Inflammatory macrophage (primary cell): ENCODE measurements around the gene CCDC73.
"Not testable (repeated sequence)": the region's sequence is repeated elsewhere in the genome, so short reads cannot be mapped to it uniquely, and the experiment has no call there.

ENCODE experiments used
- DNase-seq, 2 donors: peaks; one replicate each; pipeline ENCODE4 v3.0.0-alpha.2; 2020 to 2022

Gene CCDC73

DNA sequence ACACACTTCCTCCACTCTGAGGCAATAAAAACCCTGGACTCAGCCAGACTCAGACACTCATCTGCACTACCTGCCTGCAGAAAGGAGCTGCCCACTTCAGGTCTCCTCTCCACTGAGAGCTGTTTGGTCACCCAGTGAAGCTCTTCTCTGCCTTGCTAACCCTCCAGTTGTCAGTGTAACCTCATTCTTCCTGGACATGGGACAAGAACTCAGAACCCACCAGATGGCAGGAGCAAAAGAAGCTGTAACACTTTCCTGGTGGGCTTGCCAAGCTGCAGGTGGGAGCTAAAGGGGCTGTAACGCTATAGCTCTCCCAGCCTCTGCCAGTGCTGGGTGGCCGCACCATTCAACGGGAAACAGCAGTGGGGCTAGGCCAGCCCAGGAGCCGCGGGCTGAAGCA lies 89.7 kb downstream of the CCDC73 start:
- no peak for DNase-seq

DNA sequence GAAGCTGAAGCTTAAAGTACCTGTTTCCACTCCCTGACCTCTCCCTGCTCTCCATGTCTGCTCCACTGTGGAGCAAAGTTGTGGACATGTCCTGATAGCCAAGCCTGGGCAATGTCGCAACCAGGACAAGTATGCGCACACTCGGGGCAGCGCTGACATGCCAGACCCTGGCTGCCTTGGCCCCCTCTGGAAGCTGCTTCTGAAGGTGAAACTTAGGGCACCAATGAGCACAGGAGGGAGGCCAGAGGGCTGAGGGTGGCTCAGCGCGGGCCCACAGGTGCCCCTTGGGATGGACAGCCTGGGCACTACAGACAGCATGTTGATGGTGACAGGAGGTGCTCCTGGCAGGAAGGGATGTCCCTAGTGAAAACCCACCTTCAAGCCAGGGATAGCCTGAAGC lies 90.2 kb downstream of the CCDC73 start:
- DNase-seq, result no peak

- DNase-seq, result peak in 1 of 2 donors; percentile 64
Measured at GRCh38 chr11:32701616-32702015, 92.8 kb downstream of the CCDC73 start.

GRCh38 chr11:32698579-32698978 lies 95.9 kb downstream of the CCDC73 start:
- no peak for DNase-seq

GRCh38 chr11:32671051-32671450 lies 123.4 kb downstream of the CCDC73 start:
- no peak for DNase-seq

DNA sequence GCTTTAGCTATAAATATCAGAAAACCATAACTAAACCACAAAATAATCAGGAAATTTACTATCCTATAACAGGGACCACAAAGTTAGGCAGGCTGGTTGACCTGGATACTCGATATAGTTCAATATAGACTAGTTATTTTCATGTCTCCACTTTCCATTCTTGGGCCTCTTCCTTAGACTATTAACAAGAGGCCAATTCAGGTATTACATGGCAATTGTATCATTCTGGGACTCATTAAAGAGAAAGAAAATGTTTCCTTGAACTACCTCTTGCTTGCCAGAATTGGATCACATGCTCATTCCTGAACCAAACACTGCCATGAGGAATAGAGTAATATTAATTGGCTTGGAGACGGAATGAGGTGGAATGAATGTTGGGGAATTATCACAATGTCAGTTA lies 134.8 kb downstream of the CCDC73 start:
- no peak for DNase-seq

GRCh38 chr11:32658639-32659406 lies 135.6 kb downstream of the CCDC73 start:
- no peak for DNase-seq

DNA sequence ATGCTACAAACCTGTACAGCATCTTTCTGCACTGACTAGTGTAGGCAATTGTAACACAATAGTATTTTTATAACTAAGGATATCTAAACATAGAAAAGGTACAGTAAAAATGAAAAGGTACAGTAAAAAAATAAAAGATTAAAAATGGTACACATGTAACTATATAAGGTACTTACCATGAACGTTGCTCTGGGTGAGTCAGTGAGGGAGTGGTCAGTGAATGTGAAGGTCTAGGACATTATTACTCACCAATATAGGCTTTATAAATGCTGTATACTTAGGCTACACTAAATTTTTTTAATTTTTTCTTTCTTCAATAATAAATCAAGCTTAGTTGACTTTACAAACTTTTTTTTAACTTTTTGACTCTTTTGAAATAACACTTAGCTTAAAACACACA lies 150.9 kb downstream of the CCDC73 start:
- no peak for DNase-seq

- no peak for DNase-seq
Measured at GRCh38 chr11:32641361-32641760, 153.1 kb downstream of the CCDC73 start.

- DNase-seq, result no peak
Measured at GRCh38 chr11:32635819-32636218, 158.6 kb downstream of the CCDC73 start.

DNA sequence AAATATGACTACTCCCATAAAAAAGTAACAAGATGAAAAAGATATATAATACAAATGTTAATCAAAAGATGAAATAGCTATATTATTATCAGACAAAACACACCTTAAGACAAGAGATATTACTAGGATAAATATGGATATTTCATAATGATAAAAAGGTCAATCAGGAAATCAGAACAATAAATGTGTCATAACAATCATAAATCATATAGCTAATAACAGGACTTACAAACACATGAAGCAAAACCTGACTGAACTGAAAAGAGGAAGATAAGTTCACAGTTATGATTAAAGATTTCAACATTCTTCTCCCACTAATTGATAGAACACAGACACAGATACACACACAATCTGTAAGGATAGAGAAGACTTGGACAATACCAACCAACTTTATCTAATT lies 163.6 kb downstream of the CCDC73 start:
- DNase-seq, result no peak

DNA sequence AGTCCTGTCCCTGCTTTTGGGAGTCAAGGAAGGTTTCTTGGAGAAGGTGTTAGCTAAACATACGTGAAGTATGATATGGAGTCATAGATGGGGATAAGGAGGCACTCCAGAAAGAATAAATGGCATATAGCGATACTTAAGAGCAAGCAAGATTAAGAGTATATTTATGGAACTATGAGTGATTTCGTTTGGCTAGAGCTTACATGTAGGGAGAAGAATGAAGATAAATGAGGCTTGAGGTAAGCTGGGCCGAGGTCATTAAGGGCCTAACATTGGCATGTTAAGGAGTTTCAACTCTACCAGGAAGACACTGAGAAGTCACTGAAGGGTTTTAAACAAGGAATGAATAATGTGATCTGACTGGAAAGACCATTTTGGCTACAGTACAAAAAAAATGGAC lies 177.6 kb downstream of the CCDC73 start:
- DNase-seq, result no peak

DNA sequence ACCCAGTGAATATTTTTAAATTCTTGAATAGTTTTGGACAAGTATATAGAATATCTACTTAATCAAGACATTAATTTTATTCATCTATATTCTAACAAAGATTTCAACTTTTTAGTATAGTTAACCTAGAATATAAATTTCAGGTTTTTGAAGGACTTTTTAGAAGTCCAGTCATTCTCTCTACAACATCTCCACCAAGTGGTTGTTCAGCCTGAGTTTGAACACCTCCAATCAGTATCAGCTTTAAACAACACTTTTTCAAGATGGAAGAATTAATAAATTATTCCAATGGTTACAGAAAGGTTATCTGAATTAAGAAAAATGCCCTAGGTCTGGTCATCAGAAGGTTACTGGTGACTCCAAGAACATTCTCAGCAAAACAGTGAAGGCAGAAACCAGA lies 179.0 kb downstream of the CCDC73 start:
- peak; percentile 6 to 21 for DNase-seq

DNA sequence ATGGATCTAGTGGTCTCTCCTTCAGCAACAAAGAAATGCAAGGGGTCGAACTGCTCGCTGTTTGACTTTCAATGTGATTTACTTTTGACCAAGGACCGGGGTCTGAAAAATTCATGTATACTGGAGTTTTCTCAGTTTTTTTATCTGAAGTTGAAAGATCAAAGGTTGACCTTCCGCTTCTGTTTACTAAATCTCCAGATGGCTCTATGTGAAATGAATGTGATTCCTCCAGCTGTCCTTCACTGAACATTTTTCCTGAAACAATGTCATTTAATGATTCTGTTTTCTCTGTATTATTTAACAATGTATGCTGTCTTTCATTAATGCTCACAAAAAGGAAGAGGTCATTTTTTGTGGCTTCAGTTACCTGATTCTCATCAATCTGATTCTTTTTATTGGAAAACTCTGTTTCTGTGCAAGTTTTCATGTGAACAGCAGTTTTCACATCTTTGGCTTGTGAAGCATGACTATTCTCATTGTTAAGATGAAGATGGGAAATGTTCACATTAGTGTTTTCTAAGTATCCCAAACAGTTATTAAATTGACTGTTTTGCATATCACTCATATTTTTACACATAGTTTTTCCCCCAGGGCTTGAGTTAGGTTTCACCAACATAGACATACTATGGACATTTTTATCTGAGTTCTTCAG lies 180.8 kb downstream of the CCDC73 start:
- no peak for DNase-seq

GRCh38 chr11:32610797-32611352 lies 183.6 kb downstream of the CCDC73 start:
- DNase-seq, result no peak

- DNase-seq, result not testable (repeated sequence)
Measured at GRCh38 chr11:32608826-32609225, 185.6 kb downstream of the CCDC73 start.

GRCh38 chr11:32606220-32606619 lies 188.2 kb downstream of the CCDC73 start:
- no peak for DNase-seq

DNA sequence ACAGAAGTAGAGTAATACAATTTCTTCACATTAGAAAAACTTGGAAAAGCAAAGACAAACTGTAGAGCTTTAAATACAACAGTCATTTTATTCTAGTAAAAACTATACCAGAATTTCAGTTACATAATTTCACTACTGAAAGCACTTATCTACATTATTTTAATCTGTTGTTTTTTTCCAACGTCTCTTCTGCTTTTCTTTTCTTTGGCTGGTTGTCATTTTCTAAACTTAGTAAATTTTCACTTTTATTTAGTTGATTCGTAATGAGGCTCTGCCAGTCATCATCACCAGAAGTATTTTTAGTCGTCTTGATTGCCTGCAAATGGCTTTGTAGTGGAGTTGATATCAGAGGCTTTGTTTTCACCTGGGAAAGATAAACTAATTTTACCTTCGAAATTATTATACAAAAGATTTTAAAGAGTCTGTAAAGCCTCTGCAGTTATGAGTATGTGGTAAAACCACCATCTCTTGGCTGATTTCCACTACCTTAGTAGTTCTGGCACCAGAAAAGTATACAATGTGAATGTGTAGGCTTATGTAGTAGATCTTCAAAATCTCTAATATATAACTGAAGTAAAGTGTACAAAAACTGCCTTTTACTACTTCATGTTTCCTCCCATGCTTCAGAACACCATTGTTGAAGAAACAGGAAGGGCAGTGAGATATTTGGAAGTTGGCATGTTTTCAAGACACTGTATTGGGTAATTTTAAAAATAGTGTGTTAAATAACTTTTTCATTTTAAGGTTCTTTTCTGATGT lies 191.6 kb downstream of the CCDC73 start:
- peak in 1 of 2 donors; percentile 61 for DNase-seq

DNA sequence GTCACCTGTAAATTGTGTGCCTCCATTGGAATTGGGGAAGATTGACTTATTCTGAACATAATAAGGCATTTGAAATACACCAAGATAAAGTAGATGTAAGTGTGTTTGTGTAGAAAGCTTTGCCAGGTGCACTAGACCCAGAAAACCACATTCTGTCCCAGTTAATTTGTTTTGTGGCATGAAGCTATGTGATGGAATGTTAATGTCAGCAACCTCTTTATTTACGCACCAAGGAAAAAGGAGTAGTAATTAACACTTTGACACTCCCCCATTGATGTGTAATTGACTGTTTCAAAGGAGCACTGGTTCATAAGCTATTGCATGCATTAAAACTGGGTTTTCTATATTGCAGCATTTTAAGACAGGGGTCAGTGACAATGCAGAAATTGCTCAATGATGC lies 196.5 kb downstream of the CCDC73 start:
- DNase-seq, result no peak

DNA sequence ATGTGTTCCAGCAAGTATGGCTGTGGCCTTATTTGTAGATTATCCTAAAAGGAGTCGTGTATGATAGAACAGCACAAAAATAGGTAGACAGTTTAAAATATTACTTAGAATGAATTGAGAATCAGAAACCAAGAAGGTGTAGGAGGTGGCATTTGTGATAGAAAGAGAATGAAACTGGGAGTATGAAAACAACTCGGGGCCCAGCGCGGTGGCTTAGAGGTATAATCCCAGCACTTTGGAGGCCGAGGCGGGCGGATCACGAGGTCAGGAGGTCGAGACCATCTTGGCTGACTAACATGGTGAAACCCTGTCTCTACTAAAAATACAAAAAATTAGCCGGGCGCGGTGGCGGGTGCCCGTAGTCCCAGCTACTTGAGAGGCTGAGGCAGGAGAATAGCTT lies 198.3 kb downstream of the CCDC73 start:
- not testable (repeated sequence) for DNase-seq

GRCh38 chr11:32594272-32594671 lies 200.2 kb downstream of the CCDC73 start:
- DNase-seq, result peak; percentile 48 to 72

- DNase-seq, result peak in 1 of 2 donors; percentile 9
Measured at GRCh38 chr11:32586576-32587190, 207.8 kb downstream of the CCDC73 start.

DNA sequence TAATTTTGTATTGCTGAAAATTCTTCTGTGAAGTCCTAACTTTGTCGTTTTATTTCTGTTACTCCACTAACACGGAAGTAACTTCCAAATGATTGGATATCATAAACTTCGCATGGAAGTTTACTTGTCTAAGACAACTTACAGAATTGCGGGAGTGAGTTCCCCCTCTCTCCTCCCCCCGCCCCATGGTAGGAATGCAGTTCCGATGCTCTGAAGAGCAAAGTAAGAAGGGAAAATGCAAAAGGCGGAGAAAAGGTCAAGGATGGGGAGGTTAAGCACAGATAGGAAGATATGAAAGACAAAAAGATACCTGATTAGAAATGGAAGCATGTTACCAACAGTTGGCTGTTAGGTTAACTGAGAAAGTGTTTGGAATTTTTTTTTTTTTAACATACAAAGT lies 209.5 kb downstream of the CCDC73 start:
- no peak for DNase-seq
